ENCODE results near the gene SHC3.

SHC3 gene

DNA sequence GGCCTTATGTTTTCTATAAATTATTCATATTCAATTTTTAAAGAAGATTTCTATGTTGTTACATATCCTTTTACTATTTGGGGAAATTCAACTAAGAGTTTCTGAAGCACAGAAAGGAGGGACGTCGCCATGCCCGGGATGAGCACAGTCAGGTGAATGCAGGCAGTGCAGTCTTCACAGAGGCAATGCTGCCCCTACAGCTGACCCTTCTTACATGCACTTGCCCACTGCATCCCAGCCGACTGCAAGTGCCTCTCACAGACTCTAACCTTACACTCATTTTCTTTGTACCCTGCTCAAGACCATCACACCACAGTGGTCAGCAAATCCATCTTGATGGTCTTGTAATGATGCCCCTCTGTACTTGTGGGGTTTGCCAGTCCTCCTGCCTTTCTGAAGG lies 73.8 kb downstream of the SHC3 start:
- no peak for DNase-seq

- DNase-seq = no peak
Observed at GRCh38 chr9:89097219-89097618, 81.4 kb downstream of the SHC3 start.

DNA sequence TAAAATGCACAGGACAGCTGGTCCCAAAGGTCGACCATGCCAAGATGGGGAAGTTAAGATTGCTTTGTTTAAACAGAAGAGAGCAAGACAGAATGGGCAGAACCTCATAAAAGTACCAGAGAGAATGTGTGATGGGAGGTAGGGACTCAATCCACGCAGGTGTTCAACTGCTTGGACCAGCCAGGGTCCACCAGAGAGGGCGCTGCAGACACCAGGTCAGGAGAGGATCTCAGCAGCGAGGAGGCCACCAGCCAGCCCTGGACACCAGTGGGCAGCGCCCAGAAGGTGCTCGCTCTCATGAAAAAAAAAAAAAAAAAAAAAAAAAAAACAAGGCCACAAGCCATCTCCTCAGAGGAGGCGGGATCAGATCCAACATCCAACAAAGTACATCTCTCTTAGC lies 81.8 kb downstream of the SHC3 start:
- DNase-seq = no peak

DNA sequence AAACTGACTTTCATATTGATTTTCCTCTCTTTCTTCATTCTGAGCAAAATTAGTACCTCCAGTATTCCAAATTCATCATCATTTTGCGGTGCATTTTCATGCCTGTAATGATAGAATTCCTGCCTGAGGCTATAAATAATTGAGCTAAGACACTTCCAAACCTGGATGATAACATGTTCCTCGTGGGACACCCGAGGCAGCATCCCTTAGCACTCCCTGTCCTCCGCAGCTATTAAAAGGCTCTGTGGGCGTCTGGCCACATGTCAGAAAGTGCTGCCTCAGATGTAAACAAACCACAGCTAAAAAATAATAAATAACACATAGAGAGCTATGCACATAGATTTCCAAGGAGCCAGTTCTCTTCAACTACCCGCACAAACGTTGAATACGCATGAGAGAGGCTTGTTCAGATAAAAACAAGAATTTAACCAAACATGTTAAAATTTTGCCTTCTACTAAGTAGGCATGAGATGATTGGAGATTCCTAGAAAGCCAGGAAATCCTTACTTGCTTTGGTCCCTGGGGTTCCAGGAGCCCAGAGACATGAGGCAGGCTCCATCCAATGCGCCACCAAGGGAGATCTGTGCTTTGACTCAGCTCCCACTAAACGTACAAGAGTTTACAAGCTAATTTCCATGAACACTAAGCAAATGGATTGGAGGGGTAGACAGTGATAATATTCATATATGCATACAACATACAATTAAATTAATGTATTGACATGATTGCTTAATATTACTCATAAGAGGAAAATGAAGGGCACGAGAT lies 82.7 kb downstream of the SHC3 start:
- DNase-seq = no peak

DNA sequence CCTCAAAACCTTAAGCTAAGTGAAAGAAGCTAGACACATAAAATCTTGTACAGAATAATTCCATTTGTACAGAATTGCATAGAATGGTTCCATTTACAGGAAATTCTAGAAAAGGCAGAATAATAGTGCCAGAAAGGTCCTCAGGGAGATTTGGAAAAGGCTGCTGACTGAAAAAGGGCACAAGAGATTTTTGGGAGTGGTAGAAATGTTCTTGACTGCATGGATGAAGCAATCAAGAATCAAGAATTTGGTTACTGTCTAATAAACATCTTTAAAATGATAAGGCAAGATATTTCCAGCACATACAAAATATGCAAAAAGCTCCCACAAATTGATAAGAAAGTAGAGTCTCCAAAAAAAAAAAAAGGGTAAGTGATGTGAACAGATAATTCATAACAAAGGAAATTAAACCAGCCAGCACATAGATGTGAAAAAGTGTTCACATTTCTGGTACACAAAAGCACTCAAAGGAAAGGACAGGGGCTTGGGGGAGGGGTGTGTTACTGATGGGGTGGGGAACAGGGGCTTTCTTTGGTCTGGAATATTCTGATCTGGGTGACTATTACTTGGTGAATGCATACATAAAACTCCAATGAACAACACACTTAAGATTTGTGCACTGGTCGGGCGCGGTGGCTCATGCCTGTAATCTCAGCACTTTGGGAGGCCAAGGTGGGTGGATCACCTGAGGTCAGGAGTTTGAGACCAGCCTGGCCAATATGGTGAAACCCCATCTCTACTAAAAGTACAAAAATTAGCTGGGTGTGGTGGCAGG lies 85.2 kb downstream of the SHC3 start:
- no peak for DNase-seq

- no peak for DNase-seq
Observed at GRCh38 chr9:89089176-89089575, 89.4 kb downstream of the SHC3 start.

- no peak for DNase-seq
Observed at GRCh38 chr9:89083626-89084025, 95.0 kb downstream of the SHC3 start.

DNA sequence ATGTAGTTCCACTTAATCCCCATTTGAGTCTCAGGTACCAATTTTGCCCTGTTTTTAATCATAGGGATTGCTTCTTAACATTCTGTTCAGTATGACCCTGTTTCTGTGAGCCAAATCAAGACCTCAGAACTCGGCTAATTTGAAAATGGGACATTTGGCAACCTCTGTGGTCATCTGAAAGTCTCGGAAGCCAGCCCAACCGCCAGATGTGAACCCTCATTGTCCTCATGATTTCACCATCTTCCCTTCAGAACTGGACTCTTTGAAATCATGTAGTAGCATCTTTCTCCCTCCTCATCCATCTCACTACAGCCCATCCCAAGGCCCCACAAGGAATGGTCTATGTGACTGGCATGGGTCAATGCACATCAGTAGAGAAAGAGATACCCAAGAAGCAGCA lies 98.4 kb downstream of the SHC3 start:
- DNase-seq = no peak

- no peak for DNase-seq
Observed at GRCh38 chr9:89079391-89079790, 99.2 kb downstream of the SHC3 start.

DNA sequence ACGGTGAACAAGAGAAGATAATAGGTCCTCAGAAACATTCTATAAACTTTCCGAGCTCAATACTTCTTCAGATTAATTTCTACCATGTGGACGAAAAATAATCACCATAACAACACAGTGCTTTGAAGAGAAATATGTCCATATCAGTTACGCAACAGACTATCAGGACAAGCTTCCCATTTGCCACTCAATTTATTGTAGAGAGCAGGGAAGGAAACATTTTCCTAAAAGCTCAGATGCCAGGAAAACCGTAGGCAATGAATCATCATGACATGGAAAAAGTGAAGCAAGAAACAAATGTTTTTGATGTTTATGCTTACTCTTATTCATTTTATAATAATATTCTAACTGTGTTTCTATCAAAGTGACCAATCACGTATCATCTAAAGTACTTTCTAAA lies 99.8 kb downstream of the SHC3 start:
- no peak for DNase-seq

DNA sequence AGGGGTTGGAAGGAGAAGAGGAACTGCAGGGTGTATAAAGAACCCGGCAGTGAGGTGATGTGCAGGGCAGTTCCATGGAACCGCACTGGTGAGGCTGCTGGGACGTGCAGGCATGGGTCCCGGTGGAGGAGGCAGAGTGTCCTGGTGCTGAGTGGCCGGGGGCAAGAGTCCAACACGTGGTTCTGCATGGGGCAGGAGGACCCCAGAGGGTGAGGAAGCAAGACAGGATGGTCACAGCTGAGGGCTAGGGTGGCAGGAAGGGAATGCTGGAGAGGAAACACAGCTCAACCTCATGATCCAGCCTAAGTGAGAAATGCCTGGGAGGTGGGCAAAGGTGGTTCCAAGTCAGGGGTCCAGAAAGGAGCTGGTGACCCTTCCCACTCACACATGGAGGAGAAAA lies 100.2 kb downstream of the SHC3 start:
- no peak for DNase-seq

- DNase-seq = no peak
Observed at GRCh38 chr9:89077519-89077918, 101.1 kb downstream of the SHC3 start.

- DNase-seq = no peak
Observed at GRCh38 chr9:89073397-89073796, 105.2 kb downstream of the SHC3 start.

GRCh38 chr9:89071591-89071990 lies 107.0 kb downstream of the SHC3 start:
- DNase-seq = no peak

DNA sequence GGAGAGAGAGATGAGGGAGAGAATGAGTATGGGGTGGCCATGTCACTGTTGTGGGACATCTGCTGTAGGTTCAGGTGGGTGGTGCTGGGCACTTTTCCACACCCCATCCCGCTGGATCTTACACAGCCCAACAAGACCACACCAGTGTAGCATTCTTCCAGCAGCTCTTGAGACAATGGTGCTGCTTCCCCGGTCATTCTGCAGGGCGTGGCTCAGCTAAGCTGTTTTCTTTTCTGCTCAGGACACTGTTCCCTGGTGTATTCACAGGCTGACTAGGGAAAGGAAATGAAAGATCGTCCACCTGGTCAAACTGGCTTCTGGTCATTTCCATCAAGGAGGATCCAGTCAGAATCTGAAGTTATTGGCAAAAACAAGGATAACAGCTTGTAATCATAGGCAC lies 111.8 kb downstream of the SHC3 start:
- DNase-seq = no peak

DNA sequence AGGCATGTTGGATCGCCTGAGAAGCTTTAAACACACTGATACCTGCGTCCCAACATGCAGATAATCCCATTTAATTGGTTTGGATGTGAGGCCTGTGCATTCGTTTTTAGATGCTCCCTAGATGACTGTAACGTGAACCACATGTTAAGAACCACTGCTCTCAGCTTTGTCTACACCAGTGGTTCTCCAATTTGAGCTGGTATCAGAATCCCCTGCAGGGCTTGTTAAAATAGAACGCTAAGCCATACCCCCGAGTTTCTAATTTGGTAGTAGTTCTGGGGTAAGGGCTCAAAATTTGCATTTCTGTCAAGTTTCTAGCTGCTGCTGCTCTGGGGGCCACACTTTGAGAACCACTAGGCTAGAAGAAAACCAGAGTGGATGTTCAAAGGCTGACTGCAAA lies 112.7 kb downstream of the SHC3 start:
- no peak for DNase-seq

DNA sequence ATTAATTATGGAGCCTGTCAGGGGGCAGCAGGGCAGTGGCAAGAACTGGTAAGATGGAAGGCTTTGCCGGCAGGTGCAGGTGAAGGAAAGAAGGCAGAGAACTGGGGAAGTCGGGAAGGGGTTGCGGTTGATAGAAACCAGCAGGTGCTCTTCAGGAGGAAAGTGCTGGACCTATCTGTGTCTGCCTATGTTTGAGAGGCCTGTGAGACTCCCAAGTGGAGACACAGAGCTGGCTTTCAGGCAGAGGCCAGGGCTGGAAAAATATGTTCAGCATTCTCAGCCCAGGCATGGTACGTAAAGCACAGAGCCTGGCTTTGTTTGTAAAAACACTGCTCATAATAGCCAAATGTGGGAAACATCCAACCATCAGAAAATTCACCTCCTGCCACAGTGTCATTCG lies 117.8 kb downstream of the SHC3 start:
- no peak for DNase-seq

GRCh38 chr9:89059925-89060506 lies 118.6 kb downstream of the SHC3 start:
- DNase-seq = no peak

DNA sequence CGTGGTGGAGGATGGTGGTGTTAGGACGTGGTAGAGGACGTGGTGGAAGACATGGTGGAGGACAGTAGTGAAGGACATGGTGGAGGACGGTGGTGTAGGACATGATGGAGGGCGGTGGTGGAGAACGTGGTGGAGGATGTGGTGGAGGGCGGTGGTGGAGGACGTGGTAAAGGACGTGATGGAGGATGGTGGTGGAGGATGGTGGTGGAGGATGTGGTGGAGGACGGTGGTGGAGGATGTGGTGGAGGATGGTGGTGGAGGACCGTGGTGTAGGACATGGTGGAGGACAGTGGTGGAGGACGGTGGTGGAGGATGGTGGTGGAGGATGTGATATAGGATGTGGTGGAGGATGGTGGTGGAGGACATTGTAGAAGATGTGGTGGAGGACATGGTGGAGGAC lies 119.7 kb downstream of the SHC3 start:
- DNase-seq = no peak

DNA sequence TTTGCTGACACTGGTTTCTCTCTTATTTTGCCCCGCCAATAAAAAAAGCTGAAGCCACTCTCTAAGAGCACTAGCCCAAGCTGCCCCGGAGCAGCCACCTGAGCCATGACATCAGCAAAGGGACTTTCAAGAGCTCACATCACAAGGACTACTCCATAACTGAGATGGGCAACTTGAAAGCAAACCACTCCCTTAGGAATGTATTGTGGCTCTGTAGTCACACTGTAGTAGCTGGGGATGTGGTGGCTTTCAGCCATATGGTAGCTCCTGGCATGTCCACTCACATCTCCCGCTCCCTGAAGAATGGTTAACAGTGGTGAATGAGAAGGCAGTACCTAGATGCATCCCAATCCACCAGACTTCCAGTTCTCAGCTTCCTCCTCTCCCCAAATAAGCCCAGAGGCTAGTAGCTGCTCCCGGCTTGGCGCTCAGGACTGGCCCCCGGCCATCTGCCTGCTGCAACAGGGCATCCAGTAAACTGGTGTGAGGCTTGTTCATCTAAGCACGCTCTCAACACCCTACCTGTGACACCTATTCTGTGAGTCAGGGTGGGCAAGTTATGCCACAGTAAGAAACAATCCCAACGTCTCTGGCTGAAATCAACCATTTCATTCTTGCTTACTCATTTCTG lies 123.6 kb downstream of the SHC3 start:
- DNase-seq = no peak

DNA sequence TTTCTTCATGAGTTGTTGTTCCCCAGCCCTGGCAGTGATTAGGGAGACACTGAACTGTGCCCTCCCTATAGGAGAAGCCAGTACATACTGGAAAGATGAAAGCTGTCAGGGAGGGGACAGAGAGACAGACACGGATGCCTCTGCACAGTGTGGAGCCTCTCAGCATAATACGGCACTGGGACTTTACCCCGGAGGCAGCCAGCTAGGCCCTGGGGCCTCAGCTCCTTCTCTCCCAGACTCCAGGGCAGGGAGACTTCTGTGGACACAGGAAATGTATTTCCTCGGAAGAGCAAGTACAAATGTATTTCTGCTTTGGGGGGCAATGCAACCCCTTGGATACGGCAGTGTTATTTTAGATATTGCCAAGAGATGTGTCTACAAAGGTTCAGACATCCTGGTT lies 125.3 kb downstream of the SHC3 start:
- no peak for DNase-seq

DNA sequence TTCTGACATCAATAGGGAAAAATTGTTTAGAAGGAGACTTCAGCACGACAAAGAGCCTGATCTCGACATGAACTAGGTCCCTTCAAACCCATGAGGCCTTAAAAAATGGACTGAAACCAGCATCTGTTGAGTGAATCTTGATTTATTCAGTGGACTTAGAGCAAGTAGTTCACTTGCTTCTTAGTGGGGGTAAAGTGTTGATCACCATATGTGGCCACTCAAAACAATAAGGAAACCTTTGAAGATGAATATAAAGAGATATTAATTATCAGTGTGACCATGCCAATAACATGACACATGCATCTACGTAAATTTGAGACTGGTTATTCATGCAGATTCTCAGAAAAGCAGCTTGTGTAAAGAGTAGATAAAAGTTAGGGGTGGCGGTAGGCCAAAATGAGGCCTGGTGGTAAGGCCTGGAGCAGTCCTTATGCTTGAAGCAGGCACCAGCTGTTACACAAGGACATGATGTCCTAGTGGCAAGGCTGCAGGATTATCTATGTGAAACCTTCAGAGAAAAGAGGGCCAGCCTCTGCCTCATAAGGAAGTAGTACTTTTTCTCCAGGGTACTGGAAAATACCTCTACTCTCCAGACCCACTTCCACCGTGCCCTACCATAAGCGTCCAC lies 126.0 kb downstream of the SHC3 start:
- DNase-seq = no peak

- DNase-seq = no peak
Observed at GRCh38 chr9:89051421-89052025, 127.1 kb downstream of the SHC3 start.

Data from NCI-H748 treated with DMSO at 0.1 percent for 48 hours (cell line).